K562 (cell line): Measurements from ENCODE around the gene PTGR2. TPM values are rescaled to one million over a fixed set of nuclear protein-coding genes. Genes with fewer than 3 reads are reported as not detected.
"Not testable (repeated sequence)": the region's sequence is repeated elsewhere in the genome, so short reads cannot be mapped to it uniquely, and the experiment has no call there.

Source experiments
- ATAC-seq: fragments of 200-7000 bp; cut with Tn5 transposase; 3 replicates; pipeline ENCODE4 v1.9.1; 2020; ENCODE audit warnings: moderate library complexity
- BruUV-seq: library from RNA; stranded (reverse); fragments of 400-500 nt; replicated peaks from 2 replicates; lab custom pipeline; 2021; lab: Mats Ljungman, UMichigan
- CTCF ChIA-PET: fragments of 300-600 bp; formaldehyde crosslinking; extraction: SDS; loops from one replicate; lab custom pipeline; 2021; ENCODE audit warnings: low intra/inter-chr PET ratio; lab: Yijun Ruan, JAX
- POLR2A ChIA-PET: fragments of 300-600, 350-650 bp; sonication (Branson Sonifier 250); formaldehyde crosslinking; extraction: SDS; loops from one replicate; lab custom pipeline; 2021; ENCODE audit warnings: antibody characterized with exemption, inconsistent platforms; lab: Yijun Ruan, JAX
- DNase-seq, 4 experiments: peaks; one replicate each; pipeline versions ENCODE4 v3.0.0 to v3.0.0-alpha.2; 2011 to 2018; ENCODE audit warnings: low spot score in 3 of 4, mixed read lengths in 3 of 4; ENCODE audit errors: extremely low read depth in 1 of 4
- FAIRE-seq: peaks from 2 replicates; lab custom pipeline; 2011; peaks lifted over from hg19 to GRCh38; lab: Jason Lieb, UNC
- H2AFZ ChIP-seq: 2 replicates; pipeline ENCODE4 v1.6.0; 2011; ENCODE audit warnings: low read depth, low read length, control low read depth, inconsistent platforms
- H3K27ac ChIP-seq: fragments of 200-600 bp; 3 replicates; pipeline ENCODE4 v1.8.0; 2011; ENCODE audit warnings: low read depth, mild to moderate bottlenecking, control low read depth, inconsistent platforms, low read length, moderate library complexity, mixed read lengths; ENCODE audit errors: extremely low read depth
- H3K27me3 ChIP-seq, 2 experiments: fragments of 300-600 bp in 1 of 2; 2 replicates in 1 of 2; 3 replicates in 1 of 2; pipeline versions ENCODE4 v1.6.0 to v1.8.0; 2011; ENCODE audit warnings: inconsistent platforms in 2 of 2, low read length in 2 of 2, mild to moderate bottlenecking in 1 of 2, mixed read lengths in 1 of 2, moderate library complexity in 1 of 2; ENCODE audit not compliant: control insufficient read depth in 2 of 2, insufficient read depth in 2 of 2
- H3K36me3 ChIP-seq: fragments of 300-600 bp; 3 replicates; pipeline ENCODE4 v1.8.0; 2011; ENCODE audit warnings: mild to moderate bottlenecking, low read length, inconsistent platforms; ENCODE audit not compliant: control insufficient read depth, insufficient read depth
- H3K4me1 ChIP-seq, 2 experiments: fragments of 200-600 bp in 1 of 2; replicated peaks in 1 of 2; 2 replicates in 1 of 2; 3 replicates in 1 of 2; pipeline versions ENCODE4 v1.5.1 to v1.8.0; 2011; ENCODE audit warnings: inconsistent platforms in 2 of 2, low read length in 2 of 2, mild to moderate bottlenecking in 1 of 2, mixed read lengths in 1 of 2, moderate library complexity in 1 of 2; ENCODE audit not compliant: control insufficient read depth in 2 of 2, insufficient read depth in 2 of 2
- H3K4me2 ChIP-seq: 2 replicates; pipeline ENCODE4 v1.6.1; 2011; ENCODE audit warnings: low read length, control low read depth, inconsistent platforms, mixed read lengths; ENCODE audit not compliant: insufficient read depth
- H3K4me3 ChIP-seq: fragments of 200-600 bp; sonication (generic), shearing (Covaris generic); 2 replicates; pipeline ENCODE4 v1.5.1; 2016; ENCODE audit warnings: control low read depth, inconsistent platforms
- H3K79me2 ChIP-seq: fragments of 200-600 bp; 3 replicates; pipeline ENCODE4 v1.8.0; 2011; ENCODE audit warnings: low read length, inconsistent platforms; ENCODE audit not compliant: control insufficient read depth, insufficient read depth
- H3K9ac ChIP-seq, 2 experiments: 2 replicates each; pipeline versions ENCODE4 v1.6.0 to v1.6.1; 2011; ENCODE audit warnings: low read depth in 2 of 2, low read length in 2 of 2, control low read depth in 1 of 2, inconsistent platforms in 1 of 2, mild to moderate bottlenecking in 1 of 2, mixed read lengths in 1 of 2; ENCODE audit not compliant: insufficient read depth in 1 of 2
- H3K9me1 ChIP-seq: one replicate; pipeline ENCODE4 v1.6.0; 2011; ENCODE audit warnings: inconsistent platforms, mild to moderate bottlenecking, low read length, moderate library complexity; ENCODE audit not compliant: control insufficient read depth, insufficient read depth
- H3K9me3 ChIP-seq: replicated peaks from 2 replicates; pipeline ENCODE4 v1.5.1; 2011; ENCODE audit warnings: low read depth, low read length, inconsistent platforms; ENCODE audit not compliant: control insufficient read depth, insufficient read depth
- H4K20me1 ChIP-seq: replicated peaks from 2 replicates; pipeline ENCODE4 v1.6.1; 2011; ENCODE audit warnings: low read length, inconsistent platforms, mixed read lengths; ENCODE audit not compliant: control insufficient read depth, insufficient read depth
- E2F8 ChIP-seq: fragments of 450-650 bp; IDR thresholded peaks from 2 replicates; pipeline ENCODE4 v1.7.1; 2018; ENCODE audit warnings: mild to moderate bottlenecking, low read depth; ENCODE audit not compliant: partially characterized antibody
- SRF ChIP-seq, 2 experiments: fragments of 250-450, 450-650 bp in 1 of 2; sonication (Bioruptor Pico) in 1 of 2; sonication (generic) in 1 of 2; formaldehyde crosslinking; IDR thresholded peaks; 2 replicates each; pipeline versions ENCODE4 v1.5.0 to v1.5.1; 2020 to 2022; ENCODE audit warnings: mild to moderate bottlenecking in 1 of 2, missing genetic modification reagents in 1 of 2
- ZKSCAN8 ChIP-seq: fragments of 200-800 bp; sonication (Bioruptor generic); IDR thresholded peaks from 2 replicates; pipeline ENCODE4 v1.6.1; 2016; ENCODE audit warnings: missing genetic modification characterization, missing compliant biosample characterization
- ZNF133 ChIP-seq: fragments of 250-450 bp; sonication (Bioruptor Pico); IDR thresholded peaks from 2 replicates; pipeline ENCODE4 v1.4.0; 2020; ENCODE audit warnings: mild to moderate bottlenecking
- ZNF217 ChIP-seq: sonication (generic); formaldehyde crosslinking; IDR thresholded peaks from 2 replicates; pipeline ENCODE4 v1.8.0; 2022; ENCODE audit warnings: mild to moderate bottlenecking, missing genetic modification reagents
- WGBS: fragments of 100-300 bp; shearing (Covaris generic); methylation state at CpG from one replicate; pipeline ENCODE4 v1.1.6; 2016; ENCODE audit warnings: low coverage, mixed read lengths; ENCODE audit not compliant: insufficient coverage; ENCODE audit errors: missing lambda C conversion rate; 5-methylcytosine and 5-hydroxymethylcytosine counted together
- in situ Hi-C: fragments of 300-500 bp; cut with MboI; formaldehyde crosslinking; loops from 4 replicates; pipeline ENCODE4 v1.15.0; 2018; ENCODE audit warnings: inconsistent platforms, mixed read lengths
- intact Hi-C: fragments of 100-400 bp; cut with micrococcal nuclease; formaldehyde crosslinking; loops from 2 replicates; pipeline ENCODE4 v1.14.2; 2022
- polyA plus RNA-seq, 8 experiments: library from polyadenylated mRNA; depleted of rRNA in 4 of 8; stranded (reverse) in 5 of 8; unstranded in 3 of 8; fragments of >200 nt; fragmentation: Nextera tagmentation in 2 of 8; fragmentation: Illumina TruSeq in 1 of 8; extraction: Ambion mirVana in 2 of 8; extraction: Trizol in 1 of 8; gene quantifications; 2 replicates each; pipeline versions ENCODE4 v1.2.1 to v1.2.3, GENCODE V29; 2011 to 2014; ENCODE audit warnings: inconsistent platforms in 1 of 8, missing spikeins in 1 of 8
- total RNA-seq, 7 experiments: library from RNA; depleted of rRNA in 6 of 7; stranded (reverse); fragments of >200 nt in 6 of 7; fragmentation: Illumina TruSeq in 2 of 7; extraction: Trizol in 2 of 7; gene quantifications; 2 replicates each; pipeline versions ENCODE4 v1.2.1 to v1.2.3, GENCODE V29; 2011 to 2021; ENCODE audit warnings: low replicate concordance in 1 of 7
- TF ChIP-seq, protein P1 (sequence below): fragments of 250-450 bp; sonication (Bioruptor Pico); IDR thresholded peaks from 2 replicates; pipeline ENCODE4 v1.5.0; 2021
- TF ChIP-seq, protein P2 (sequence below): fragments of 250-450 bp; sonication (Bioruptor Pico); IDR thresholded peaks from 2 replicates; pipeline ENCODE4 v1.5.1; 2021; ENCODE audit warnings: mild to moderate bottlenecking

Gene PTGR2
- total and polyA plus RNA-seq, 9 of the 15 experiments (the other 6 are each of a cell fraction or from before 2014, with no cell fraction given) = 7.4 to 23.0 (median 13.0) TPM

GRCh38 chr14:73889376-73889775 lies 37.7 kb downstream of the PTGR2 start (continued):
- no peak for TF ChIP-seq ZNF217 (CRISPR knock-in tag)

DNA sequence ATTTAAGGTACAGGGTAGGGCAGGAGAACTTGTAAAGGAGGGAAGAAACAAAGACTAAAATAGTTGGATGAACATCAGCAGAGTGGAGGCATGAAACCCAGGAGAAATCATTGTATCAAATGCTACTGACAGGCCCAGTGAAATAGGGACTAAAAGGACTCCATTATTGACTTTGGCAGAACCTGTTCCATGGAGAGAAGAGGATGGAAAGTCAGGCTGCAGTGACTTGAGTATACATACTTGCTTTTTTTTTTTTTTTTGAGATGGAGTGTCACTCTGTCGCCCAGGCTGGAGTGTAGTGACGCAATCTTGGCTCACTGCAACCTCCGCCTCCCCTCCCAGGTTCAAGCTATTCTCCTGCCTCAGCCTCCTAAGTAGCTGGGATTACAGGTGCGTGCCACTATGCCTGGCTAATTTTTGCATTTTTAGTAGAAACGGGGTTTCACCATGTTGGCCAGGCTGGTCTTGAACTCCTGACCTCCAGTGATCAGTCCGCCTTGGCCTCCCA lies 42.6 kb downstream of the PTGR2 start:
- H3K4me2 ChIP-seq, H3K4me3 ChIP-seq, H3K27ac ChIP-seq, FAIRE-seq, POLR2A ChIA-PET, H4K20me1 ChIP-seq, H3K9me3 ChIP-seq, DNase-seq, BruUV-seq, H3K9ac ChIP-seq, CTCF ChIA-PET, H2AFZ ChIP-seq, intact Hi-C loops, in situ Hi-C loops, H3K27me3 ChIP-seq, ATAC-seq, H3K9me1 ChIP-seq, H3K4me1 ChIP-seq: not testable (repeated sequence)
- Histone ChIP-seq H3K36me3 (peaks cover 70% of the 10 kb centered on the region), H3K79me2 (peaks cover 40% of the 10 kb centered on the region)
- 97% methylated on average over 3 of the region's 6 CpGs for WGBS

- WGBS = 11% methylated on average over 1 of the region's 1 CpG
- no peak for ATAC-seq
- intact Hi-C loops = loop anchor here (2.0 kb wide), 1 partner anchor 63 kb away; no protein-coding TSS in a partner anchor
- Histone ChIP-seq H3K9me3 (no peaks in the 10 kb centered on the region), H3K27ac (no peak overlapping the region), H3K79me2 (peaks cover 23% of the 10 kb centered on the region), H3K4me3 (no peak overlapping the region), H3K9ac (no peak overlapping the region), H4K20me1 (no peaks in the 10 kb centered on the region), H3K36me3 (peaks cover 85% of the 10 kb centered on the region), H3K4me2 (no peak overlapping the region), H3K9me1 (no peaks in the 10 kb centered on the region), H2AFZ (no peak overlapping the region), H3K4me1 (no peaks in the 10 kb centered on the region; a peak in 1 of 5 replicates), H3K27me3 (no peaks in the 10 kb centered on the region)
- FAIRE-seq = no peak
- no peak for DNase-seq
- no TSS peak for BruUV-seq
- in situ Hi-C loops = no loop called here
- ChIA-PET CTCF (no interaction called here), POLR2A (interaction anchor here (2.9 kb wide), 1 partner anchor 9 kb away, joined by 10 read pairs; the partner anchor contains the start of gene ZNF410)
- TF ChIP-seq ZNF217 (CRISPR knock-in tag) (no peak), E2F8 (no peak), ZKSCAN8 (CRISPR knock-in tag) (no peak), ZNF133 (CRISPR knock-in tag) (no peak), SRF (CRISPR knock-in tag; IDR thresholded peaks at IDR 0.05) (no peak)
- TF ChIP-seq, protein P1, sequence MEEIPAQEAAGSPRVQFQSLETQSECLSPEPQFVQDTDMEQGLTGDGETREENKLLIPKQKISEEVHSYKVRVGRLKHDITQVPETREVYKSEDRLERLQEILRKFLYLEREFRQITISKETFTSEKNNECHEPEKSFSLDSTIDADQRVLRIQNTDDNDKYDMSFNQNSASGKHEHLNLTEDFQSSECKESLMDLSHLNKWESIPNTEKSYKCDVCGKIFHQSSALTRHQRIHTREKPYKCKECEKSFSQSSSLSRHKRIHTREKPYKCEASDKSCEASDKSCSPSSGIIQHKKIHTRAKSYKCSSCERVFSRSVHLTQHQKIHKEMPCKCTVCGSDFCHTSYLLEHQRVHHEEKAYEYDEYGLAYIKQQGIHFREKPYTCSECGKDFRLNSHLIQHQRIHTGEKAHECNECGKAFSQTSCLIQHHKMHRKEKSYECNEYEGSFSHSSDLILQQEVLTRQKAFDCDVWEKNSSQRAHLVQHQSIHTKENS = no peak
- TF ChIP-seq, protein P2, sequence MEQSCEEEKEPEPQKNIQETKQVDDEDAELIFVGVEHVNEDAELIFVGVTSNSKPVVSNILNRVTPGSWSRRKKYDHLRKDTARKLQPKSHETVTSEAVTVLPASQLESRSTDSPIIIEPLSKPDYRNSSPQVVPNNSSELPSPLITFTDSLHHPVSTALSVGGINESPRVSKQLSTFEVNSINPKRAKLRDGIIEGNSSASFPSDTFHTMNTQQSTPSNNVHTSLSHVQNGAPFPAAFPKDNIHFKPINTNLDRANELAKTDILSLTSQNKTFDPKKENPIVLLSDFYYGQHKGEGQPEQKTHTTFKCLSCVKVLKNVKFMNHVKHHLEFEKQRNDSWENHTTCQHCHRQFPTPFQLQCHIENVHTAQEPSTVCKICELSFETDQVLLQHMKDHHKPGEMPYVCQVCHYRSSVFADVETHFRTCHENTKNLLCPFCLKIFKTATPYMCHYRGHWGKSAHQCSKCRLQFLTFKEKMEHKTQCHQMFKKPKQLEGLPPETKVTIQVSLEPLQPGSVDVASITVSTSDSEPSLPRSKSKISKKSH (CRISPR knock-in tag) = no peak
Measured at GRCh38 chr14:73895939-73896338, 44.3 kb downstream of the PTGR2 start.
